ENCODE measurements around the gene LEMD1.

Gene LEMD1

GRCh38 chr1:205337481-205337880 is 84.4 kb downstream of the LEMD1 start:
- H3K27me3 Mint-ChIP-seq (ENCODE audit: low read depth), result peaks cover 48% of the 10 kb centered on the region
- no peak overlapping the region for H3K27ac Mint-ChIP-seq
- no peak overlapping the region for H3K4me3 Mint-ChIP-seq
- no peaks in the 10 kb centered on the region for H3K9me3 Mint-ChIP-seq
- no peaks in the 10 kb centered on the region for H3K4me1 Mint-ChIP-seq (ENCODE audit: low read depth)
- no peaks in the 10 kb centered on the region for H3K36me3 Mint-ChIP-seq (ENCODE audit: low read depth)

- Mint-ChIP-seq H3K36me3 (ENCODE audit: low read depth) (no peaks in the 10 kb centered on the region), H3K4me3 (no peak overlapping the region), H3K27me3 (ENCODE audit: low read depth) (peaks cover 43% of the 10 kb centered on the region), H3K9me3 (no peaks in the 10 kb centered on the region), H3K27ac (no peak overlapping the region), H3K4me1 (ENCODE audit: low read depth) (no peaks in the 10 kb centered on the region)
Measured at GRCh38 chr1:205335692-205336091, 86.2 kb downstream of the LEMD1 start.

GRCh38 chr1:205332015-205332791 is 89.7 kb downstream of the LEMD1 start:
- H3K27ac Mint-ChIP-seq, result no peak overlapping the region
- H3K4me1 Mint-ChIP-seq (ENCODE audit: low read depth), result no peaks in the 10 kb centered on the region
- no peaks in the 10 kb centered on the region for H3K9me3 Mint-ChIP-seq
- H3K4me3 Mint-ChIP-seq, result no peak overlapping the region
- peaks cover 49% of the 10 kb centered on the region for H3K27me3 Mint-ChIP-seq (ENCODE audit: low read depth)
- no peaks in the 10 kb centered on the region for H3K36me3 Mint-ChIP-seq (ENCODE audit: low read depth)
